ENCODE results near the gene ZNF512B.

GRCh38 chr20:63935447-63935846, 34.3 kb downstream of the ZNF512B start:
- TF ChIP-seq, protein P1, sequence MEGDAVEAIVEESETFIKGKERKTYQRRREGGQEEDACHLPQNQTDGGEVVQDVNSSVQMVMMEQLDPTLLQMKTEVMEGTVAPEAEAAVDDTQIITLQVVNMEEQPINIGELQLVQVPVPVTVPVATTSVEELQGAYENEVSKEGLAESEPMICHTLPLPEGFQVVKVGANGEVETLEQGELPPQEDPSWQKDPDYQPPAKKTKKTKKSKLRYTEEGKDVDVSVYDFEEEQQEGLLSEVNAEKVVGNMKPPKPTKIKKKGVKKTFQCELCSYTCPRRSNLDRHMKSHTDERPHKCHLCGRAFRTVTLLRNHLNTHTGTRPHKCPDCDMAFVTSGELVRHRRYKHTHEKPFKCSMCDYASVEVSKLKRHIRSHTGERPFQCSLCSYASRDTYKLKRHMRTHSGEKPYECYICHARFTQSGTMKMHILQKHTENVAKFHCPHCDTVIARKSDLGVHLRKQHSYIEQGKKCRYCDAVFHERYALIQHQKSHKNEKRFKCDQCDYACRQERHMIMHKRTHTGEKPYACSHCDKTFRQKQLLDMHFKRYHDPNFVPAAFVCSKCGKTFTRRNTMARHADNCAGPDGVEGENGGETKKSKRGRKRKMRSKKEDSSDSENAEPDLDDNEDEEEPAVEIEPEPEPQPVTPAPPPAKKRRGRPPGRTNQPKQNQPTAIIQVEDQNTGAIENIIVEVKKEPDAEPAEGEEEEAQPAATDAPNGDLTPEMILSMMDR (conservative IDR thresholded peaks at IDR 0.05; ENCODE audit: low read length) = no peak
- TF ChIP-seq EZH2phosphoT487 (IDR thresholded peaks at IDR 0.05; ENCODE audit: borderline replicate concordance) = no peak

All from Loucy (cell line).